ENCODE results near the gene CRAT.

CRAT gene

DNA sequence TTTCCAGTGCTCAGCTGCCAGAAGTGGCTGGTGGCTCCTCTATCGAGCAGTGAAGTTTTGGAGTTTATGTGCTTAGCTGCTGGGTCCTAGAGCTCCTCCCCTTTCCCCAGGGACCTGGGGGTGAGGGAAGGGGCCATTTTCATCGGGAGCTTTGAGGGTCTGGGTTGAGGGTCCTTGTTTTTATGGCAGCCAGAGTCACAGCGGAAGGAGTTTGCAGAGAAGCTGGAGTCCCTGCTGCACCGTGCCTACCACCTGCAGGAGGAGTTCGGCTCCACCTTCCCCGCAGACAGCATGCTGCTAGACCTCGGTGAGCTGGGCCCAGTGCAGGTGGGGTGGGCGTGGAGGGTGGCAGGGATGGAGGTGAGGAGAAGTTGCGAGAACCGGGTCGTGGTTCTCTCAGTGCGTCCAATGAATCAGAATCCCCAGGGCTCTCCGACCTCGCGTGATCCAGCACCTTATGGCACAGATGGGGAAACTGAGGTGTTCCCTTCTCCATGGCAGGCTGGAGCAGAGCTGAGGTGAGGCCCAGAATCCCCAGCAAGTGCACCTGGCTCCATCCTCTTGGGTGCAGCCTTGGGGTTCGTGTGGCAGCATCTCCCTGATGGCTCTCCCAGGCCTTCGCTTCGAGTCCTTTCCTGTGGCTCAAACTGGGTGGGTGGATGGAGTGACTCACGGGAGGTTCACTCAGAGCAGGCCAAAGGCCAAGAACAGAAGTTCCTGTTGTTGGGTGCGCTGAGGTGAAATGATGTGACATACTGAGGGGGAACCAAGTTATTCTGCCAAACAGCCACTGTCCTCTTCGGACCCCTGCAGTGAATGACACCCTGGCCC lies 51.4 kb downstream of the CRAT start:
- DNase-seq: no peak

DNA sequence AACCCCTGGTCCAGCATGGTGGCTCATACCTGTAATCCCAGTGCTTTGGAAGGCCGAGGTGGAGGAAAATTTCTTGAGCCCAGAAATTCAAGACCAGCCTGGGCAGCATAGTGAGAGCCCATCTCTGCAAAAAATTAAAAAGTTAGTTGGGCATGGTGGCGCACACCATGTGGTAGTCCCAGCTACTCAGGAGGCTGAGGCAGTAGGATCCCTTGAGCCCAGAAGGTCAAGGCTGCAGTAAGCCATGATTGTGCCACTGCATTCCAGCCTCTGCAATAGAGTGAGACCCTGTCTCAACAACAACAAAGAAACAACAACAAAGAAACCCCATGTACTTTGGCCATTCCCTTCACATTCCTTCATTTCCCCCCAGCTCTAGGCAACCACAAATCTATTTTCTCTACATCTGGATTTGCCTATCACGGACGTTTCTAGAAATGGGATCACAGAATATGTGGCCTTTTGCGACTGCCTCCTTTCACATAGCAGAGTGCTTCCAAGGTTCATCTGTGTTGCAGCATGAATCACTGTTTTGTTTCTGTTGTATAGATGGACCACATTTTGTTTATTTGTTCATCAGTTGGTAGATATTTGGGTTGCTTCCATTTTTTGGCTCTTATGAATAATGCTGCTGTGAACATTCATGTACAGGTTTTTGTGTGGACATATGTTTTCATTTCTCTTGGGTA lies 56.3 kb downstream of the CRAT start:
- no peak for DNase-seq

DNA sequence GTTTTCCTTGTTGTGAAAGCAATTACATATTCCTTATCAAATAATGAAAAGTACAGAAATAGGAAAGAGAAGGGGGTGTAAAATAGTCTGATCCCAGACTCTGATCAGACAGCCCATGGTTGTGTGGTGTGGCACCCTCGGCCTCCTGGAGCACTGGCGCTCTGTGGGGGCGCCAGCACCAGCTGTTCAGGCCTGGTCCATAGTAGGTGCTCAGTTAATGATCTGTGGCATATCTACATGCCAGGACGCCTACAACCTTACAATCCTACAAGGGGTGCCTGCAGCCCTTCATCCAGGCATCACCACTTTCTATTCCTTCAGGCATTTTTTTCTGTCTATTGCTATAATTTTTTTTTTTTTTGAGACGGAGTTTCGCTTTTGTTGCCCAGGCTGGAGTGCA lies 57.6 kb downstream of the CRAT start:
- DNase-seq: no peak

DNA sequence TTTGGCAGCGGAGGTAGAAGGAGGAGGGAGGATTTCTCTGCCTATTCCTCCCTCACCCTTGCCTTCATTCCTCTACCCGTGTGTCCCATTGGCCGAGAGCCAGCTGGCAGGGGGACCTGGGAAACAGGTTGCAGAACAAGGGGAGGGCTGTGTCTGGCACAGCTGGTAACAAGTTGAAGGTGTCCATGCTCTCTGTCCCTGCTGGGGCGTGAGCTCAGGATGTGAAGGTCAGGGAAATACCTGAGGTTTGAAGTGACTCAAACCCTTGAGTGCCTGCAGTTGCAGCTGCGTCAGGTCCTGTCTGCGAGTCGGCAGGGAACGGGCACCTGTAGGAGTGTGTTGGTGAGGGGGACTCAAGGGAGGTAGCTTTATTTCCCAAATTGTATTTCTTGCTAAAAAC lies 58.0 kb downstream of the CRAT start:
- DNase-seq: peak; percentile 30

Measured in DMS 273 treated with DMSO at 0.1 percent for 48 hours (cell line).